Measurements from ENCODE around the gene KRT7. TPM values are rescaled to one million over a fixed set of nuclear protein-coding genes. Genes with fewer than 3 reads are reported as not detected.

Gene KRT7
- total RNA-seq, 2 experiments from 2014 or later = not detected

GRCh38 chr12:52193532-52193931, 39.5 kb upstream of the KRT7 start:
- no peaks in the 10 kb centered on the region for H3K9me3 ChIP-seq (ENCODE audit: control insufficient read depth in 1 of 2, insufficient read depth in 1 of 2, low read length in 2 of 2)
- no peak overlapping the region for H3K4me3 ChIP-seq (ENCODE audit: low read length)
- no peak for DNase-seq
- ChIA-PET CTCF (no interaction called here), POLR2A (no interaction called here)
- H3K27me3 ChIP-seq (ENCODE audit: control insufficient read depth in 1 of 2, insufficient read depth in 2 of 2, low read length in 2 of 2) = no peaks in the 10 kb centered on the region
- no peaks in the 10 kb centered on the region for H3K9me3 Mint-ChIP-seq
- H3K4me1 Mint-ChIP-seq (ENCODE audit: low read depth) = no peaks in the 10 kb centered on the region
- H3K27ac ChIP-seq (ENCODE audit: low read depth in 1 of 2, low read length in 2 of 2) = no peak overlapping the region
- H3K27ac Mint-ChIP-seq = no peak overlapping the region
- no peak overlapping the region for H3K4me3 Mint-ChIP-seq
- H3K4me1 ChIP-seq (ENCODE audit: insufficient read depth, low read length) = peaks cover 3% of the 10 kb centered on the region
- TF ChIP-seq CTCF (IDR thresholded peaks at IDR 0.05) = no peak
- ATAC-seq (ENCODE audit: poor library complexity) = no peak
- H3K36me3 ChIP-seq (ENCODE audit: insufficient read depth, low read length) = no peaks in the 10 kb centered on the region
- no peaks in the 10 kb centered on the region for H3K36me3 Mint-ChIP-seq (ENCODE audit: low read depth)
- intact Hi-C loops (cut with DNase I, micrococcal nuclease) = no loop called here
- no peaks in the 10 kb centered on the region for H3K27me3 Mint-ChIP-seq

DNA sequence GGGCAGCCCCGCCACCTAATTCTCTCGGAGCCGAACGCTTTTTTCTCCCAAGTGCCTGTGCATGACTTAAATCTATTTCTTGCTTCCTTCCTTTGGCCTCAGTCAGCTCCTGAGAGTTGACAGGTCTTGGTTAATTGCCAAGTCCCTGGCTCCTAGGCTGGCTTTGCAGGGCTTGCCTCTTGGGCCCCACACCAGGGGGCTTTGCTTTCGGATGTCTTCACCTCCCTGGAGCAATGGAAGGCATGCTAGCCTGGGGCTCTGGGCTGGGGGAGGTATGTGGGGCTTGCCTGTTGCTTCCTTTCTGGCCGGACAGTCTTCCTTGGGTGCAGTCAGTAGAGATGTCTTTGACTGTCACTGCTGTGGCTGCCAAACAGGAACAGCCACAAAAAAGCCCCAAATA, 39.1 kb upstream of the KRT7 start:
- POLR2A ChIA-PET = no interaction called here
- intact Hi-C loops (cut with DNase I, micrococcal nuclease) = no loop called here
- no peak for TF ChIP-seq CTCF (IDR thresholded peaks at IDR 0.05)
- Mint-ChIP-seq H3K36me3 (ENCODE audit: low read depth) (no peaks in the 10 kb centered on the region), H3K9me3 (no peaks in the 10 kb centered on the region), H3K27ac (no peak overlapping the region), H3K4me1 (ENCODE audit: low read depth) (no peaks in the 10 kb centered on the region), H3K4me3 (no peak overlapping the region), H3K27me3 (peaks cover 3% of the 10 kb centered on the region)
- no peak for ATAC-seq (ENCODE audit: poor library complexity)
- no peak overlapping the region for H3K4me3 ChIP-seq (ENCODE audit: low read length)
- H3K36me3 ChIP-seq (ENCODE audit: insufficient read depth, low read length) = no peaks in the 10 kb centered on the region
- peaks cover 3% of the 10 kb centered on the region for H3K4me1 ChIP-seq (ENCODE audit: insufficient read depth, low read length)
- H3K27me3 ChIP-seq (ENCODE audit: control insufficient read depth in 1 of 2, insufficient read depth in 2 of 2, low read length in 2 of 2) = no peaks in the 10 kb centered on the region
- no peak overlapping the region for H3K27ac ChIP-seq (ENCODE audit: low read depth in 1 of 2, low read length in 2 of 2)
- CTCF ChIA-PET = no interaction called here
- H3K9me3 ChIP-seq (ENCODE audit: control insufficient read depth in 1 of 2, insufficient read depth in 1 of 2, low read length in 2 of 2) = no peaks in the 10 kb centered on the region
- DNase-seq = no peak

DNA sequence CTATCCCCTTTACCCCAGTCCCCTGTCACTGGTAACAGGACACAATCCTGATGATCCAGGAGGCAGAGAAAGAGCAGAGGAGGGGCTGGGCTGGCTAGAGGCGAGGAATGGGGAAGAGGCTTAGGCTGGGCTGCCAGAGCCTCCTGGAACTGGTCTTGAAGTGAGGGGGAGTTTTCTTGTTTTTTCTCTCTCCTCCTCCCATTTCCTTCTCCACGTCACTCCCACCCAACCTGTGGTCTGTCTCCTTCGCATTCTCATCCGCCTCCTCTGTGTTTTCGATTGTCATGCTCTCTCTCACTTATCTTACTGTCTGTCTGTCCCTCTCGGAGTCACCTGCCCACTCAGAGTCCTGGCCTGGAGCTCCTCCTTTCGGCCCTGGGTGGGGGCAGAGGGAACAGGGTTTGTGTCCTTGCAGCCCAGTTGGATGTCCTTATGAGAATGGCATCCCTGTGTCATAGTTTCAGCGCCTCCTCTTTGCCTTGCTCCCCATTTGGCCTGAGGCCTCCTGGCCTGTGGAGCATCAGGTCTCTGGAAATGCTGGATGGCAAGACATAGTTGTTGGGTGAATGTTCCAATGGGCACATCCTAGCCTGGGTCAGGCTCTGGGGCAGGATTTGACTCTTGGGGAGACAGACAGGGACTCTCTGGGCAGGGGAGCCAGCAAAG, 37.8 kb upstream of the KRT7 start:
- DNase-seq (no peak), ATAC-seq (ENCODE audit: poor library complexity) (no peak)
- no peak overlapping the region for H3K4me3 Mint-ChIP-seq
- intact Hi-C loops (cut with DNase I, micrococcal nuclease) = no loop called here
- no peak overlapping the region for H3K4me3 ChIP-seq (ENCODE audit: low read length)
- H3K36me3 Mint-ChIP-seq (ENCODE audit: low read depth) = no peaks in the 10 kb centered on the region
- no peaks in the 10 kb centered on the region for H3K36me3 ChIP-seq (ENCODE audit: insufficient read depth, low read length)
- H3K9me3 ChIP-seq (ENCODE audit: control insufficient read depth in 1 of 2, insufficient read depth in 1 of 2, low read length in 2 of 2) = no peaks in the 10 kb centered on the region
- POLR2A ChIA-PET = no interaction called here
- no peak for TF ChIP-seq CTCF (IDR thresholded peaks at IDR 0.05)
- no peak overlapping the region for H3K27ac Mint-ChIP-seq
- no peaks in the 10 kb centered on the region for H3K4me1 Mint-ChIP-seq (ENCODE audit: low read depth)
- CTCF ChIA-PET = no interaction called here
- H3K4me1 ChIP-seq (ENCODE audit: insufficient read depth, low read length) = peaks cover 3% of the 10 kb centered on the region
- H3K9me3 Mint-ChIP-seq = no peaks in the 10 kb centered on the region
- no peaks in the 10 kb centered on the region for H3K27me3 ChIP-seq (ENCODE audit: control insufficient read depth in 1 of 2, insufficient read depth in 2 of 2, low read length in 2 of 2)
- peaks cover 4% of the 10 kb centered on the region for H3K27me3 Mint-ChIP-seq
- H3K27ac ChIP-seq (ENCODE audit: low read depth in 1 of 2, low read length in 2 of 2) = no peak overlapping the region

Measured in CD4-positive, alpha-beta T cell (primary cell).